Upper lobe of right lung (tissue), 1 donor: ENCODE data around the gene BPIFB3. TPM values are rescaled to one million over a fixed set of nuclear protein-coding genes. Genes with fewer than 3 reads are reported as not detected.
"Not testable (repeated sequence)": the region's sequence is repeated elsewhere in the genome, so short reads cannot be mapped to it uniquely, and the experiment has no call there.

Experiments
- ATAC-seq: fragments of 200-7000 bp; cut with Tn5 transposase; one replicate; pipeline ENCODE4 v1.9.1; 2020; ENCODE audit warnings: mild to moderate bottlenecking, moderate library complexity
- DNase-seq: peaks from one replicate; pipeline ENCODE4 v3.0.0-alpha.2; 2020
- H3K27ac ChIP-seq: fragments of 200-600 bp; one replicate; pipeline ENCODE4 v1.8.0; 2022
- H3K27me3 ChIP-seq: fragments of 200-600 bp; one replicate; pipeline ENCODE4 v1.8.0; 2022; ENCODE audit warnings: mild to moderate bottlenecking
- H3K36me3 ChIP-seq: fragments of 200-600 bp; one replicate; pipeline ENCODE4 v1.8.0; 2022
- H3K4me1 ChIP-seq: fragments of 200-600 bp; one replicate; pipeline ENCODE4 v1.8.0; 2022
- H3K4me3 ChIP-seq: fragments of 200-600 bp; one replicate; pipeline ENCODE4 v1.8.0; 2022; ENCODE audit warnings: mild to moderate bottlenecking
- H3K9me3 ChIP-seq: fragments of 200-600 bp; one replicate; pipeline ENCODE4 v1.8.0; 2022
- CTCF ChIP-seq: fragments of 200-600 bp; IDR thresholded peaks from one replicate; pipeline ENCODE4 v1.8.0; 2022; ENCODE audit warnings: antibody characterized with exemption
- intact Hi-C: fragments of 100-400 bp; cut with DNase I; formaldehyde crosslinking; loops from one replicate; pipeline ENCODE4 v1.11.0; 2022
- total RNA-seq: library from RNA; stranded (reverse); fragmentation: NEBNext Ultra II Directional; extraction: Animal tissue kit (Norgen Biotek cat#: 25700); gene quantifications from one replicate; pipeline ENCODE4 v1.2.1, GENCODE V29; 2021
- donor health status: DM: no; HTN: yes; CAD: no; lungs with severe emphysema.

Gene BPIFB3
- total RNA-seq, 1 donor from 2014 or later, result not detected

- no peaks in the 10 kb centered on the region for H3K36me3 ChIP-seq
- H3K9me3 ChIP-seq, result no peaks in the 10 kb centered on the region
- no peaks in the 10 kb centered on the region for H3K4me1 ChIP-seq
- no peak overlapping the region for H3K4me3 ChIP-seq
- H3K27me3 ChIP-seq, result no peaks in the 10 kb centered on the region
- no peak for DNase-seq
- H3K27ac ChIP-seq, result no peak overlapping the region
- no peak for ATAC-seq
- intact Hi-C loops, result no loop called here
- no peak for TF ChIP-seq CTCF
These were observed 59.7 kb downstream of the BPIFB3 start for GRCh38 chr20:33113387-33113908.

GRCh38 chr20:33115501-33115900, 61.8 kb downstream of the BPIFB3 start:
- H3K27ac ChIP-seq, H3K4me1 ChIP-seq, H3K4me3 ChIP-seq, ATAC-seq, intact Hi-C loops, H3K27me3 ChIP-seq, H3K9me3 ChIP-seq, DNase-seq, H3K36me3 ChIP-seq: not testable (repeated sequence)

GRCh38 chr20:33119725-33120720, 66.3 kb downstream of the BPIFB3 start:
- Histone ChIP-seq H3K9me3 (no peaks in the 10 kb centered on the region), H3K27ac (no peak overlapping the region), H3K4me3 (no peak overlapping the region), H3K4me1 (no peaks in the 10 kb centered on the region), H3K27me3 (no peaks in the 10 kb centered on the region), H3K36me3 (no peaks in the 10 kb centered on the region)
- no peak for DNase-seq
- intact Hi-C loops, result no loop called here
- ATAC-seq, result no peak
- no peak for TF ChIP-seq CTCF

- no peak for ATAC-seq
- no peak for TF ChIP-seq CTCF
These were observed 67.2 kb downstream of the BPIFB3 start for GRCh38 chr20:33120934-33121333.

GRCh38 chr20:33122297-33122696, 68.6 kb downstream of the BPIFB3 start:
- H3K9me3 ChIP-seq, H3K27ac ChIP-seq, H3K4me3 ChIP-seq, H3K4me1 ChIP-seq, ATAC-seq, DNase-seq, H3K36me3 ChIP-seq, intact Hi-C loops, H3K27me3 ChIP-seq: not testable (repeated sequence)

More at GRCh38 chr20:33120934-33121333, 67.2 kb downstream of the BPIFB3 start:
- H3K9me3 ChIP-seq, result no peaks in the 10 kb centered on the region
- no peak overlapping the region for H3K27ac ChIP-seq
- intact Hi-C loops, result no loop called here
- no peaks in the 10 kb centered on the region for H3K4me1 ChIP-seq
- no peaks in the 10 kb centered on the region for H3K36me3 ChIP-seq
- DNase-seq, result no peak
- no peaks in the 10 kb centered on the region for H3K27me3 ChIP-seq
- H3K4me3 ChIP-seq, result no peak overlapping the region

Other genes with a start within 250 kb of the BPIFB3 start
- gene MAPRE1, start 233.9 kb upstream of the BPIFB3 start, total RNA-seq, result 88.5 TPM
- gene EFCAB8, start 195.0 kb upstream of the BPIFB3 start, total RNA-seq, result 0.72 TPM
- gene SUN5, start 49.5 kb upstream of the BPIFB3 start, total RNA-seq, result not detected
- not detected for gene BPIFB2, start 46.2 kb upstream of the BPIFB3 start, total RNA-seq
- gene BPIFB6, start 22.3 kb upstream of the BPIFB3 start, total RNA-seq, result not detected
- gene BPIFB4, start 25.7 kb downstream of the BPIFB3 start, total RNA-seq, result not detected
- not detected for gene BPIFA2, start 114.3 kb downstream of the BPIFB3 start, total RNA-seq
- gene BPIFA3, start 163.4 kb downstream of the BPIFB3 start, total RNA-seq, result not detected
- not detected for gene BPIFA1, start 182.1 kb downstream of the BPIFB3 start, total RNA-seq
- 0.67 TPM for gene BPIFB1, start 229.3 kb downstream of the BPIFB3 start, total RNA-seq